Liver (tissue), 9 donors: ENCODE measurements around the gene METTL25. TPM values are rescaled to one million over a fixed set of nuclear protein-coding genes. Genes with fewer than 3 reads are reported as not detected.

Experiments
- DNase-seq: peaks from one replicate; pipeline ENCODE4 v3.0.0-alpha.2; 2017; ENCODE audit warnings: low spot score
- H3K27ac ChIP-seq, 2 donors: one replicate each; pipeline ENCODE4 v1.7.0; 2013; ENCODE audit warnings: inconsistent platforms in 2 of 2, low read length in 2 of 2, control low read depth in 1 of 2, low read depth in 1 of 2, mild to moderate bottlenecking in 1 of 2
- H3K27me3 ChIP-seq, 4 donors: one replicate each; pipeline versions ENCODE4 v1.6.1 to v1.7.0; 2013; ENCODE audit warnings: low read length in 3 of 4, inconsistent platforms in 1 of 4, mild to moderate bottlenecking in 1 of 4, moderate library complexity in 1 of 4; ENCODE audit not compliant: control insufficient read depth in 4 of 4, insufficient read depth in 4 of 4
- H3K36me3 ChIP-seq, 4 donors: one replicate each; pipeline versions ENCODE4 v1.6.1 to v1.7.0; 2013; ENCODE audit warnings: low read length in 3 of 4, mild to moderate bottlenecking in 3 of 4, low read depth in 1 of 4, moderate library complexity in 1 of 4; ENCODE audit not compliant: control insufficient read depth in 4 of 4, insufficient read depth in 3 of 4
- H3K4me1 ChIP-seq, 4 donors: one replicate each; pipeline versions ENCODE4 v1.6.1 to v1.7.0; 2013; ENCODE audit warnings: low read length in 3 of 4, mild to moderate bottlenecking in 3 of 4, moderate library complexity in 1 of 4; ENCODE audit not compliant: control insufficient read depth in 4 of 4, insufficient read depth in 4 of 4
- H3K4me3 ChIP-seq, 3 donors: one replicate each; pipeline versions ENCODE4 v1.6.1 to v1.7.0; 2013; ENCODE audit warnings: low read length in 3 of 3, control low read depth in 1 of 3, low read depth in 1 of 3, mild to moderate bottlenecking in 1 of 3
- H3K9ac ChIP-seq, 2 donors: one replicate each; pipeline ENCODE4 v1.7.0; 2013; ENCODE audit warnings: low read length in 2 of 2, mild to moderate bottlenecking in 2 of 2, moderate library complexity in 2 of 2, control low read depth in 1 of 2, low read depth in 1 of 2
- H3K9me3 ChIP-seq, 4 donors: one replicate each; pipeline versions ENCODE4 v1.6.1 to v1.7.0; 2013; ENCODE audit warnings: low read length in 3 of 4; ENCODE audit not compliant: control insufficient read depth in 4 of 4
- ATF3 ChIP-seq: IDR thresholded peaks from 2 replicates; pipeline ENCODE4 v1.6.1; 2016; ENCODE audit warnings: antibody characterized with exemption
- EGR1 ChIP-seq, 2 donors: IDR thresholded peaks; 2 replicates each; pipeline ENCODE4 v1.6.1; 2016 to 2018; ENCODE audit warnings: antibody characterized with exemption in 2 of 2, low read depth in 2 of 2
- FOXA1 ChIP-seq: IDR thresholded peaks from 2 replicates; pipeline ENCODE4 v1.6.1; 2016; ENCODE audit warnings: antibody characterized with exemption
- FOXA2 ChIP-seq: IDR thresholded peaks from 2 replicates; pipeline ENCODE4 v1.6.1; 2016; ENCODE audit warnings: antibody characterized with exemption
- GABPA ChIP-seq, 2 donors: IDR thresholded peaks in 1 of 2; conservative IDR thresholded peaks in 1 of 2; 2 replicates each; pipeline ENCODE4 v1.6.1; 2016; ENCODE audit warnings: antibody characterized with exemption in 2 of 2, mild to moderate bottlenecking in 1 of 2, moderate library complexity in 1 of 2
- HNF4A ChIP-seq, 2 donors: conservative IDR thresholded peaks; 2 replicates each; pipeline ENCODE4 v1.6.1; 2016; ENCODE audit warnings: antibody characterized with exemption in 2 of 2, mild to moderate bottlenecking in 2 of 2
- HNF4G ChIP-seq: IDR thresholded peaks from 2 replicates; pipeline ENCODE4 v1.6.1; 2016; ENCODE audit warnings: antibody characterized with exemption
- JUND ChIP-seq, 2 donors: IDR thresholded peaks; 2 replicates each; pipeline ENCODE4 v1.6.1; 2016; ENCODE audit warnings: antibody characterized with exemption in 2 of 2
- NR2F2 ChIP-seq: IDR thresholded peaks from 2 replicates; pipeline ENCODE4 v1.6.1; 2016; ENCODE audit warnings: antibody characterized with exemption
- RAD21 ChIP-seq, 2 donors: IDR thresholded peaks; 2 replicates each; pipeline ENCODE4 v1.6.1; 2016; ENCODE audit warnings: antibody characterized with exemption in 2 of 2, mild to moderate bottlenecking in 2 of 2
- REST ChIP-seq: IDR thresholded peaks from 2 replicates; pipeline ENCODE4 v1.6.1; 2016; ENCODE audit warnings: antibody characterized with exemption, mild to moderate bottlenecking
- RXRA ChIP-seq, 2 donors: IDR thresholded peaks; 2 replicates each; pipeline ENCODE4 v1.6.1; 2017 to 2018; ENCODE audit warnings: antibody characterized with exemption in 2 of 2, mild to moderate bottlenecking in 1 of 2
- SP1 ChIP-seq: IDR thresholded peaks from 2 replicates; pipeline ENCODE4 v1.6.1; 2018; ENCODE audit warnings: antibody characterized with exemption, mild to moderate bottlenecking
- TAF1 ChIP-seq: conservative IDR thresholded peaks from 2 replicates; pipeline ENCODE4 v1.6.1; 2016; ENCODE audit warnings: antibody characterized with exemption, mild to moderate bottlenecking
- YY1 ChIP-seq: IDR thresholded peaks from 2 replicates; pipeline ENCODE4 v1.6.1; 2016; ENCODE audit warnings: antibody characterized with exemption, mild to moderate bottlenecking
- ZBTB33 ChIP-seq: IDR thresholded peaks from 2 replicates; pipeline ENCODE4 v1.6.1; 2016; ENCODE audit warnings: antibody characterized with exemption
- WGBS: extraction: QIAGEN DNeasy Blood & Tissue Kit; methylation state at CpG from one replicate; pipeline ENCODE4 v1.1.7; 2013; 5-methylcytosine and 5-hydroxymethylcytosine counted together
- polyA plus RNA-seq, 2 donors: library from polyadenylated mRNA; stranded (reverse) in 1 of 2; unstranded in 1 of 2; fragments of 200-250 nt in 1 of 2; fragments of >200 nt in 1 of 2; fragmentation: Nextera tagmentation in 1 of 2; extraction: Ambion mirVana in 1 of 2; gene quantifications; one replicate each; pipeline versions ENCODE4 v1.2.1 to v1.2.3, GENCODE V29; 2013 to 2015
- total RNA-seq, 2 donors: library from RNA; depleted of rRNA; stranded (reverse); fragments of >200 nt; gene quantifications; one replicate each; pipeline ENCODE4 v1.2.3, GENCODE V29; 2014
- TF ChIP-seq, protein P1 (sequence below): IDR thresholded peaks from 2 replicates; pipeline ENCODE4 v1.6.1; 2016; ENCODE audit warnings: antibody characterized with exemption
- donor health status: healthy.
- donor health status: healthy.
- donor health status: healthy.
- donor health status: healthy.
- donor health status: healthy.

METTL25 gene
- total and polyA plus RNA-seq, 4 donors = 1.5 to 13.4 (median 9.6) TPM

- Histone ChIP-seq H3K27me3 (no peaks in the 10 kb centered on the region), H3K27ac (no peak overlapping the region), H3K9me3 (no peaks in the 10 kb centered on the region), H3K4me1 (no peaks in the 10 kb centered on the region), H3K36me3 (peaks cover 0 to 5% (median 0%) of the 10 kb centered on the region in 4 donors), H3K9ac (no peak overlapping the region), H3K4me3 (no peak overlapping the region)
- DNase-seq = no peak
- WGBS = 97% methylated on average over 1 of the region's 1 CpG
- TF ChIP-seq FOXA2 (no peak), REST (no peak), JUND (IDR thresholded peaks at IDR 0.05) (no peak), SP1 (no peak), HNF4G (no peak), RAD21 (IDR thresholded peaks at IDR 0.05) (no peak), GABPA (IDR thresholded peaks at IDR 0.05 in 1 of 2, conservative IDR thresholded peaks at IDR 0.05 in 1 of 2) (no peak), ATF3 (no peak), FOXA1 (no peak), RXRA (IDR thresholded peaks at IDR 0.05) (no peak), EGR1 (IDR thresholded peaks at IDR 0.05; ENCODE audit: low read depth in 2 of 2) (no peak), NR2F2 (no peak), TAF1 (no peak), YY1 (no peak), ZBTB33 (no peak), HNF4A (conservative IDR thresholded peaks at IDR 0.05) (no peak)
- TF ChIP-seq, protein P1, sequence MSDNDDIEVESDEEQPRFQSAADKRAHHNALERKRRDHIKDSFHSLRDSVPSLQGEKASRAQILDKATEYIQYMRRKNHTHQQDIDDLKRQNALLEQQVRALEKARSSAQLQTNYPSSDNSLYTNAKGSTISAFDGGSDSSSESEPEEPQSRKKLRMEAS = no peak
These were observed 50.5 kb downstream of the METTL25 start for GRCh38 chr12:82408844-82409243.

- no peak for TF ChIP-seq EGR1 (IDR thresholded peaks at IDR 0.05; ENCODE audit: low read depth in 2 of 2)
- no peak for TF ChIP-seq GABPA (IDR thresholded peaks at IDR 0.05 in 1 of 2, conservative IDR thresholded peaks at IDR 0.05 in 1 of 2)
- TF ChIP-seq, protein P1 = no peak
- TF ChIP-seq FOXA2 = no peak
- TF ChIP-seq REST = no peak
- no peak for TF ChIP-seq JUND (IDR thresholded peaks at IDR 0.05)
- TF ChIP-seq SP1 = no peak
- TF ChIP-seq RAD21 (IDR thresholded peaks at IDR 0.05) = no peak
- no peak for TF ChIP-seq NR2F2
- no peak for TF ChIP-seq ATF3
- TF ChIP-seq FOXA1 = no peak
- no peaks in the 10 kb centered on the region for H3K27me3 ChIP-seq
- no peak for DNase-seq
- H3K27ac ChIP-seq = no peak overlapping the region
- H3K4me3 ChIP-seq = no peak overlapping the region
- no peaks in the 10 kb centered on the region for H3K4me1 ChIP-seq
- H3K9me3 ChIP-seq = no peaks in the 10 kb centered on the region
- WGBS = 88% methylated on average over 4 of the region's 4 CpGs
- H3K36me3 ChIP-seq = peaks cover 0 to 2% (median 0%) of the 10 kb centered on the region in 4 donors
- no peak overlapping the region for H3K9ac ChIP-seq
These were observed 53.4 kb downstream of the METTL25 start for GRCh38 chr12:82411546-82412230.
